22Rv1 (cell line): ENCODE measurements around the gene ODAD2.
"Not testable (repeated sequence)": the region's sequence is repeated elsewhere in the genome, so short reads cannot be mapped to it uniquely, and the experiment has no call there.

ENCODE experiments used
- H3K27ac ChIP-seq: fragments of 450-650 bp; 2 replicates; pipeline ENCODE4 v1.5.1; 2017
- CTCF ChIP-seq: fragments of 450-650 bp; IDR thresholded peaks from 2 replicates; pipeline ENCODE4 v1.5.1; 2017; ENCODE audit warnings: mild to moderate bottlenecking
- ZFX ChIP-seq: fragments of 450-650 bp; IDR thresholded peaks from 2 replicates; pipeline ENCODE4 v1.6.1; 2017; ENCODE audit warnings: antibody characterized with exemption, borderline replicate concordance

Gene ODAD2

DNA sequence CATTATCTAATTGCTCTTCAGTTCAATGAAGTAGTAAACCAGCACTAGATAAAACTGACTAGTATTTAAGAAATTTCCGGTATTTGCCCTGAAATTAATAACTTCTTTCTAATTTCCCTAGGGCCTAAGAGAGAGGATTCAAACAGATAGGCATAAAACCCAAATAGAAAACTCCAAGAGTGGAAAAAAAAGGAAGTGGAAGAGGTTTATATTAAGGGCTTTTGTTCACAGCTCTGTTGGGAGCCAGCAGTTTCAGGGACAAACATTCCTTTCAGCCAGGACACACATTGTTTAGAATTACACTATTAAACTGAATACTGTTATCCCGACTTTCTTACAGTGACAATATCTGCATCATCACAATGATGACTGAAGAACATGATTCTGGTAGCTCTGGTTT is 3.6 kb downstream of the ODAD2 start:
- H3K27ac ChIP-seq, result no peak overlapping the region
- TF ChIP-seq CTCF, result no peak
- TF ChIP-seq ZFX, result no peak

GRCh38 chr10:27989357-27989756 is 9.5 kb downstream of the ODAD2 start:
- not testable (repeated sequence) for H3K27ac ChIP-seq

GRCh38 chr10:27986821-27987220 is 12.1 kb downstream of the ODAD2 start:
- no peak overlapping the region for H3K27ac ChIP-seq
- no peak for TF ChIP-seq ZFX
- no peak for TF ChIP-seq CTCF

GRCh38 chr10:27982875-27983543 is 15.9 kb downstream of the ODAD2 start:
- H3K27ac ChIP-seq, result no peak overlapping the region
- TF ChIP-seq ZFX (no peak), CTCF (no peak)

DNA sequence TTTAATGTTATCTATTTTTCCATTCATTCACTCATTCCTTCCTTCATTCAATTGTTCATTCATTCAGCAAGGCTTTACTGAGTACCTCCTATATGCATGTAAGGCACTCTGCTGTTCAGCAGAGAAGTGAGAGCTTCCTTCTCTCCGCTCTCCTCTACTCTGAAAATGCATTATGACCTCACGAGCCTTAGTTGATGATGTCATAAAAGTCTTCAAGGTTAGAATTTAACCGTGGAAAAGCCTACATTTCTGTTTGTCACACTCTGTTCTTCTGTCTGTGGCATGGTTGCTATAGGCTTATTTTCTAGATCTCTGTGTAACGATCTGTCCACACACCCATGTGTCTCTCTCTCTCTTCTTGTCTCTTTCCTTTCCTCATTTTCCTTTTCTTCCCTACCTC is 17.1 kb downstream of the ODAD2 start:
- TF ChIP-seq CTCF (no peak), ZFX (no peak)
- no peak overlapping the region for H3K27ac ChIP-seq

DNA sequence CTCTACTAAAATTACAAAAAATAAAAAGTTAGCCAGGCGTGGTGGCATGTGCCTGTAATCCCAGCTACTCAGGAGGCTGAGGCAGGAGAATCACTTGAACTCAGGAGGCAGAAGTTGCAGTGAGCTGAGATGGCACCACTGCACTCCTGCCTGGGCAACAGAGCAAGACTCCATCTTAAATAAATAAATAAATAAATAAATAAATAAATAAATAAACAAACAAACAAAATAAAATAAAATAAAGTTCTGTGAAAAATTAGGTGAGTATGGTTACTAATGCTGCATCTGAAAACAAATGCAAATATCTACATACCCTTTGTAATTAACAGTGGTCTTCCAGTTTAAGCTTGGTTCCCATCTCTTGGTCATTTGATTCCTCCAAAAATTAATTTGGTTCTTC is 28.1 kb downstream of the ODAD2 start:
- not testable (repeated sequence) for H3K27ac ChIP-seq

DNA sequence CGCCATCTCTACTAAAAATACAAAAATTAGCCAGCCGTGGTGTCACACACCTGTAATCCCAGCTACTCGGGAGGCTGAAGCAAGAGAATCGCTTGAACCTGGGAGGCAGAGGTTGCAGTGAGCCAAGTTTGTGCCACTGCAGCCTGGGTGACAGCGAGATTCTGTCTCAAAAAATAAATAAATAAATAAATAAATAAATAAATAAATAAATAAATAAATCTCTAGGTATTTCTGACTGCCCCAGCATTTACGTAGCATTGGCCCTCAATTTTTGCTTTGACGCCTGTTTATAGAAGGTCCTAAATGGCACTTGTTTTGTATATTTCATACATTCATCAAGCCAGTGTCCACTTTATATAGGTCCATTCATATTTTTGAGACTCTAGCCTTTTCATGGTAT is 28.9 kb downstream of the ODAD2 start:
- not testable (repeated sequence) for H3K27ac ChIP-seq

GRCh38 chr10:27959093-27959715 is 39.7 kb downstream of the ODAD2 start:
- TF ChIP-seq CTCF, result no peak
- TF ChIP-seq ZFX, result no peak
- no peak overlapping the region for H3K27ac ChIP-seq

DNA sequence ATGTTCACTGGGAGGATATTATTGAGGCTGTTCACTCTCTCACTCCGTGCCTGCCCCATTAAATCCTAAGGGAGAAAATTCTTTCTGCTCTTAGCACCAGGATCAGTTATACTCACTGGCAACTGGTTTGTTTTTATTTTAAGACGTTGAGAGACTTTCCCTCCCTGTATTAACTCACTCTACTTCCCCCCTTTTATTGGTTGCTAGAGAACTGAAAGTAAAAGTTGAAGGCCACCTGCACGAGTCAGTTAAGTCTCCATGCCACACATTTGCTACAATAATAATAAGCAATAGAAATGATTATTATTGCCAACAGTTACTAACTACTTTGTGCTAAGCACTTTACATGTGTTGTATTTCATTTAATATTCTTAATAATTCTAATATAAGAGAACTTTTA is 40.5 kb downstream of the ODAD2 start:
- H3K27ac ChIP-seq, result not testable (repeated sequence)

DNA sequence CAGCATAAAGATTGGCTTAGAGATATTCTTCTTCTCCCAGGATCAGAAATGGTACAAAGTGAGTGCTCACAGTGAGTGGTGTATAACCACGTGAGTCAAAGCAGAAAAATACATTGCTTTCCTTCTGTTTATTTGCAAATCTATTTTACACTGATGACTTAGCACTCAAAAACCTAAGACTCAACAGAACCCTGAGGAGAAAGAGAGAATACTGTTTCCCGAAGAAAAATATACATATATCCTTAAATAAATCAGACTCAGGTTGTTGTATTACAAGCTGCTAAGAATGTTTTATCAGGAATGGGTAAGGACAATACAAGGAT is 48.7 kb downstream of the ODAD2 start:
- no peak overlapping the region for H3K27ac ChIP-seq

More for the DNA sequence above, 48.7 kb downstream of the ODAD2 start:
- TF ChIP-seq CTCF (no peak), ZFX (no peak)
